Lower leg skin (tissue), 3 donors: Measurements from ENCODE around the gene ABR.

Experiments used
- CTCF ChIP-seq, 3 donors: fragments of 450-650 bp; IDR thresholded peaks; one replicate each; pipeline ENCODE4 v1.5.1; 2016; ENCODE audit warnings: antibody characterized with exemption in 3 of 3, mild to moderate bottlenecking in 3 of 3, moderate library complexity in 2 of 3
- POLR2A ChIP-seq, 2 donors: fragments of 450-650 bp; IDR thresholded peaks; one replicate each; pipeline ENCODE4 v1.6.1; 2016 to 2017; ENCODE audit warnings: antibody characterized with exemption in 2 of 2, mild to moderate bottlenecking in 1 of 2, moderate library complexity in 1 of 2

GRCh38 chr17:1126250-1126797, 53.5 kb downstream of the ABR start:
- TF ChIP-seq CTCF (IDR thresholded peaks at IDR 0.05) = no peak
- TF ChIP-seq POLR2A (IDR thresholded peaks at IDR 0.05) = no peak
